Stimulated activated CD8-positive, alpha-beta memory T cell treated with anti-CD3 and anti-CD28 coated beads, Interleukin-12 subunit alpha, Interleukin-12 subunit beta, amount 100 ng/mL, for 1 hour (primary cell): Measurements from ENCODE around the gene IFT80.
A peak's percentile ranks its signal among the peaks of the same experiment; 100 is the strongest.

ENCODE experiments used
- DNase-seq: peaks from one replicate; pipeline ENCODE4 v3.0.0-alpha.2; 2020; ENCODE audit warnings: low read depth

Gene IFT80

GRCh38 chr3:160400702-160401150 lies 1.7 kb upstream of the IFT80 start:
- DNase-seq: peak; percentile 4

GRCh38 chr3:160400030-160400701 lies 1.1 kb upstream of the IFT80 start:
- peak; percentile 3 for DNase-seq

GRCh38 chr3:160398820-160399124 lies 253 bp downstream of the IFT80 start:
- DNase-seq: no peak

- no peak for DNase-seq
Observed at GRCh38 chr3:160395297-160395696, 3.7 kb downstream of the IFT80 start.

- no peak for DNase-seq
Observed at GRCh38 chr3:160394009-160394392, 5.0 kb downstream of the IFT80 start.

- DNase-seq: no peak
Observed at GRCh38 chr3:160393346-160394008, 5.5 kb downstream of the IFT80 start.

GRCh38 chr3:160392798-160393197 lies 6.2 kb downstream of the IFT80 start:
- DNase-seq: no peak

- no peak for DNase-seq
Observed at GRCh38 chr3:160390565-160391138, 8.4 kb downstream of the IFT80 start.

- no peak for DNase-seq
Observed at GRCh38 chr3:160384639-160385318, 14.2 kb downstream of the IFT80 start.

- no peak for DNase-seq
Observed at GRCh38 chr3:160381470-160381869, 17.6 kb downstream of the IFT80 start.

- no peak for DNase-seq
Observed at GRCh38 chr3:160379628-160380214, 19.3 kb downstream of the IFT80 start.

GRCh38 chr3:160378331-160379109 lies 20.5 kb downstream of the IFT80 start:
- DNase-seq: no peak

GRCh38 chr3:160376681-160377080 lies 22.3 kb downstream of the IFT80 start:
- no peak for DNase-seq

GRCh38 chr3:160374925-160375324 lies 24.1 kb downstream of the IFT80 start:
- no peak for DNase-seq

- no peak for DNase-seq
Observed at GRCh38 chr3:160374472-160374871, 24.6 kb downstream of the IFT80 start.

GRCh38 chr3:160373655-160374054 lies 25.4 kb downstream of the IFT80 start:
- DNase-seq: no peak

GRCh38 chr3:160372780-160373179 lies 26.2 kb downstream of the IFT80 start:
- DNase-seq: no peak

- DNase-seq: no peak
Observed at GRCh38 chr3:160370987-160371857, 27.8 kb downstream of the IFT80 start.

- DNase-seq: no peak
Observed at GRCh38 chr3:160369784-160370183, 29.2 kb downstream of the IFT80 start.

- DNase-seq: no peak
Observed at GRCh38 chr3:160368804-160369203, 30.2 kb downstream of the IFT80 start.
